ENCODE data around the gene SPATA1.

Gene SPATA1

GRCh38 chr1:84571150-84571535, 65.0 kb downstream of the SPATA1 start:
- H3K14ac ChIP-seq (ENCODE audit: low read length in 2 of 2): no peak overlapping the region
- peak; percentile 20 for DNase-seq
- peaks cover 16% of the 10 kb centered on the region for H3K79me1 ChIP-seq (replicated peaks; ENCODE audit: low read length, poor library complexity, severe bottlenecking)
- H2BK12ac ChIP-seq (ENCODE audit: low read length in 2 of 2): no peak overlapping the region
- no peak overlapping the region for H3K9ac ChIP-seq (ENCODE audit: low read length)
- H2AFZ ChIP-seq (ENCODE audit: low read depth, low read length): no peak overlapping the region
- 72% methylated on average over 2 of the region's 2 CpGs for WGBS
- peaks cover 0 to 45% of the 10 kb centered on the region in 2 experiments for H3K36me3 ChIP-seq (ENCODE audit: control insufficient read depth in 1 of 2, insufficient read depth in 2 of 2, low read depth in 1 of 2, low read length in 2 of 2)
- H2BK120ac ChIP-seq (ENCODE audit: low read depth, low read length): no peak overlapping the region
- no peak overlapping the region for H4K91ac ChIP-seq (ENCODE audit: low read length)
- H3K23ac ChIP-seq (ENCODE audit: low read length in 2 of 2): no peak overlapping the region
- no peak overlapping the region for H3K18ac ChIP-seq (ENCODE audit: low read depth in 1 of 2, low read length in 2 of 2)
- H3K4ac ChIP-seq (ENCODE audit: low read depth in 1 of 2, low read length in 2 of 2): no peak overlapping the region
- no peak overlapping the region for H3K27ac ChIP-seq (ENCODE audit: low read length, poor library complexity, severe bottlenecking)
- no peak overlapping the region for H3K4me2 ChIP-seq (ENCODE audit: low read length, poor library complexity, severe bottlenecking)
- H3K9me3 ChIP-seq (ENCODE audit: control insufficient read depth, low read length): no peaks in the 10 kb centered on the region
- peaks cover 3% of the 10 kb centered on the region for H3K4me1 ChIP-seq (ENCODE audit: control insufficient read depth, insufficient read depth, low read depth, low read length)
- no peaks in the 10 kb centered on the region for H3K27me3 ChIP-seq (ENCODE audit: control insufficient read depth in 1 of 2, insufficient read depth in 1 of 2, low read length in 2 of 2)
- no peak overlapping the region for H2BK5ac ChIP-seq (ENCODE audit: low read depth, low read length, poor library complexity, severe bottlenecking)
- H2AK5ac ChIP-seq (ENCODE audit: low read length, severe bottlenecking): no peak overlapping the region
- no peak overlapping the region for H2BK15ac ChIP-seq (ENCODE audit: low read depth, poor library complexity, severe bottlenecking)
- no peak overlapping the region for H4K8ac ChIP-seq (ENCODE audit: low read length)
- no peak overlapping the region for H3K4me3 ChIP-seq (ENCODE audit: insufficient read depth in 1 of 2, low read depth in 1 of 2, low read length in 2 of 2)

DNA sequence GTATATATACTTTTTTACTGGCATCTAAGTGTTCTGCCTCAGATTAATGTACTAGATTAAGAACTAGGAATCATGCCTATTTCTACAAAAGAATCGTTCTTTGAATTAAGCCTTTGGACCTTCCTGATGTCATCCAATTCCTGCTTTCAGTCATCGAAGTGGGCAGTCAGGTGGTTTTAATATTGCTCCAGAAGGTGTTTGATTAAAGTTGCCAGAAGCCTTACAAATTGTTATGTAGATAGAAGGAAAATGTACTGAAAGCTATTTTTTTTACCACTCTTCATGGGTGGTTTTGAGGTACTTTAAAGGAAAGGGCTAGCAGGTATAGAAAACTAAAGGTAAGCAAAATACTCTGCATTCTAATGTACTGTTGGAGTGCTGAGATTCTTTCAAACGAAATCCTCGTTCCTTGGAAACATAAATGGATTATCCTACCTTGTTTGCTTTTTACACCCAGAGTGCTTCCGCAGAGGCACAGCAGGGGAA, 67.3 kb downstream of the SPATA1 start:
- Histone ChIP-seq H3K4me2 (ENCODE audit: low read length, poor library complexity, severe bottlenecking) (peak overlapping the region; percentile 60), H3K27ac (ENCODE audit: low read length, poor library complexity, severe bottlenecking) (peak overlapping the region; percentile 91), H3K4ac (ENCODE audit: low read depth in 1 of 2, low read length in 2 of 2) (peak overlapping the region; percentile 69 to 79), H3K79me1 (replicated peaks; ENCODE audit: low read length, poor library complexity, severe bottlenecking) (peaks cover 15% of the 10 kb centered on the region), H3K27me3 (ENCODE audit: control insufficient read depth in 1 of 2, insufficient read depth in 1 of 2, low read length in 2 of 2) (no peaks in the 10 kb centered on the region), H4K8ac (ENCODE audit: low read length) (peak overlapping the region; percentile 78), H3K4me3 (ENCODE audit: insufficient read depth in 1 of 2, low read depth in 1 of 2, low read length in 2 of 2) (peak overlapping the region; percentile 77 to 84), H4K91ac (ENCODE audit: low read length) (peak overlapping the region; percentile 99), H3K4me1 (ENCODE audit: control insufficient read depth, insufficient read depth, low read depth, low read length) (peaks cover 3% of the 10 kb centered on the region), H2BK5ac (ENCODE audit: low read depth, low read length, poor library complexity, severe bottlenecking) (no peak overlapping the region), H2AK5ac (ENCODE audit: low read length, severe bottlenecking) (peak overlapping the region; percentile 70), H3K36me3 (ENCODE audit: control insufficient read depth in 1 of 2, insufficient read depth in 2 of 2, low read depth in 1 of 2, low read length in 2 of 2) (peaks cover 0 to 27% of the 10 kb centered on the region in 2 experiments), H3K9ac (ENCODE audit: low read length) (peak overlapping the region; percentile 96), H2BK12ac (ENCODE audit: low read length in 2 of 2) (peak overlapping the region in 1 of 2 experiments; percentile 18), H3K18ac (ENCODE audit: low read depth in 1 of 2, low read length in 2 of 2) (peak overlapping the region; percentile 92 to 94), H2BK120ac (ENCODE audit: low read depth, low read length) (peak overlapping the region; percentile 69), H2AFZ (ENCODE audit: low read depth, low read length) (peak overlapping the region; percentile 33), H3K9me3 (ENCODE audit: control insufficient read depth, low read length) (no peaks in the 10 kb centered on the region), H3K14ac (ENCODE audit: low read length in 2 of 2) (no peak overlapping the region), H3K23ac (ENCODE audit: low read length in 2 of 2) (no peak overlapping the region), H2BK15ac (ENCODE audit: low read depth, poor library complexity, severe bottlenecking) (no peak overlapping the region)
- DNase-seq: no peak
- 23% methylated on average over 5 of the region's 5 CpGs for WGBS

GRCh38 chr1:84573967-84574842, 68.0 kb downstream of the SPATA1 start, which contains the start of gene CTBS:
TSS of gene CTBS (minus strand) at chr1:84574440. CDS start at chr1:84574415, 25 bp downstream.
- peak within 1 kb of the TSS; percentile 18 to 29 for H2BK12ac ChIP-seq (ENCODE audit: low read length in 2 of 2)
- peak within 1 kb of the TSS; percentile 96 for H3K9ac ChIP-seq (ENCODE audit: low read length)
- peak within 1 kb of the TSS; percentile 48 for H2BK5ac ChIP-seq (ENCODE audit: low read depth, low read length, poor library complexity, severe bottlenecking)
- peak within 1 kb of the TSS; percentile 99 for H4K91ac ChIP-seq (ENCODE audit: low read length)
- peak; percentile 93 for DNase-seq
- peak within 1 kb of the TSS; percentile 60 for H3K4me2 ChIP-seq (ENCODE audit: low read length, poor library complexity, severe bottlenecking)
- peaks cover 0 to 21% of the 10 kb centered on the region in 2 experiments for H3K36me3 ChIP-seq (ENCODE audit: control insufficient read depth in 1 of 2, insufficient read depth in 2 of 2, low read depth in 1 of 2, low read length in 2 of 2)
- peak within 1 kb of the TSS; percentile 70 for H2AK5ac ChIP-seq (ENCODE audit: low read length, severe bottlenecking)
- no peaks in the 10 kb centered on the region for H3K9me3 ChIP-seq (ENCODE audit: control insufficient read depth, low read length)
- H3K18ac ChIP-seq (ENCODE audit: low read depth in 1 of 2, low read length in 2 of 2): peak within 1 kb of the TSS; percentile 92 to 94
- WGBS: 4% methylated on average over 33 of the region's 67 CpGs
- H3K27me3 ChIP-seq (ENCODE audit: control insufficient read depth in 1 of 2, insufficient read depth in 1 of 2, low read length in 2 of 2): no peaks in the 10 kb centered on the region
- peak within 1 kb of the TSS in 1 of 2 experiments; percentile 46 for H3K23ac ChIP-seq (ENCODE audit: low read length in 2 of 2)
- H3K4ac ChIP-seq (ENCODE audit: low read depth in 1 of 2, low read length in 2 of 2): peak within 1 kb of the TSS; percentile 69 to 79
- peak within 1 kb of the TSS; percentile 69 for H2BK120ac ChIP-seq (ENCODE audit: low read depth, low read length)
- H3K79me1 ChIP-seq (replicated peaks; ENCODE audit: low read length, poor library complexity, severe bottlenecking): peaks cover 11% of the 10 kb centered on the region
- H3K27ac ChIP-seq (ENCODE audit: low read length, poor library complexity, severe bottlenecking): peak within 1 kb of the TSS; percentile 91
- peak within 1 kb of the TSS in 1 of 2 experiments; percentile 50 for H3K14ac ChIP-seq (ENCODE audit: low read length in 2 of 2)
- H3K4me1 ChIP-seq (ENCODE audit: control insufficient read depth, insufficient read depth, low read depth, low read length): peaks cover 3% of the 10 kb centered on the region
- no peak within 1 kb of the TSS for H2BK15ac ChIP-seq (ENCODE audit: low read depth, poor library complexity, severe bottlenecking)
- peak within 1 kb of the TSS; percentile 46 for H2AFZ ChIP-seq (ENCODE audit: low read depth, low read length)
- H3K4me3 ChIP-seq (ENCODE audit: insufficient read depth in 1 of 2, low read depth in 1 of 2, low read length in 2 of 2): peak within 1 kb of the TSS; percentile 77 to 84
- peak within 1 kb of the TSS; percentile 78 for H4K8ac ChIP-seq (ENCODE audit: low read length)

- Histone ChIP-seq H3K4ac (ENCODE audit: low read depth in 1 of 2, low read length in 2 of 2) (no peak overlapping the region), H3K14ac (ENCODE audit: low read length in 2 of 2) (no peak overlapping the region), H3K9ac (ENCODE audit: low read length) (peak overlapping the region; percentile 51), H3K27me3 (ENCODE audit: control insufficient read depth in 1 of 2, insufficient read depth in 1 of 2, low read length in 2 of 2) (no peaks in the 10 kb centered on the region), H3K9me3 (ENCODE audit: control insufficient read depth, low read length) (no peaks in the 10 kb centered on the region), H3K79me1 (replicated peaks; ENCODE audit: low read length, poor library complexity, severe bottlenecking) (peaks cover 8% of the 10 kb centered on the region), H2BK12ac (ENCODE audit: low read length in 2 of 2) (no peak overlapping the region), H4K8ac (ENCODE audit: low read length) (no peak overlapping the region), H3K23ac (ENCODE audit: low read length in 2 of 2) (no peak overlapping the region), H2AFZ (ENCODE audit: low read depth, low read length) (no peak overlapping the region), H4K91ac (ENCODE audit: low read length) (no peak overlapping the region), H2BK15ac (ENCODE audit: low read depth, poor library complexity, severe bottlenecking) (no peak overlapping the region), H2AK5ac (ENCODE audit: low read length, severe bottlenecking) (no peak overlapping the region), H3K4me3 (ENCODE audit: insufficient read depth in 1 of 2, low read depth in 1 of 2, low read length in 2 of 2) (peak overlapping the region in 1 of 2 experiments; percentile 79), H3K4me1 (ENCODE audit: control insufficient read depth, insufficient read depth, low read depth, low read length) (peaks cover 3% of the 10 kb centered on the region), H3K36me3 (ENCODE audit: control insufficient read depth in 1 of 2, insufficient read depth in 2 of 2, low read depth in 1 of 2, low read length in 2 of 2) (peaks cover 0 to 13% of the 10 kb centered on the region in 2 experiments), H2BK5ac (ENCODE audit: low read depth, low read length, poor library complexity, severe bottlenecking) (no peak overlapping the region), H2BK120ac (ENCODE audit: low read depth, low read length) (no peak overlapping the region), H3K18ac (ENCODE audit: low read depth in 1 of 2, low read length in 2 of 2) (no peak overlapping the region), H3K27ac (ENCODE audit: low read length, poor library complexity, severe bottlenecking) (no peak overlapping the region), H3K4me2 (ENCODE audit: low read length, poor library complexity, severe bottlenecking) (no peak overlapping the region)
- DNase-seq: no peak
- 87% methylated on average over 6 of the region's 7 CpGs for WGBS
Measured at GRCh38 chr1:84574936-84575335, 68.8 kb downstream of the SPATA1 start.

All from mesenchymal stem cell (in vitro differentiated cells and primary cell).